Measurements from ENCODE around the gene GLMN. TPM values are rescaled to one million over a fixed set of nuclear protein-coding genes. Genes with fewer than 3 reads are reported as not detected.
"Not testable (repeated sequence)": the region's sequence is repeated elsewhere in the genome, so short reads cannot be mapped to it uniquely, and the experiment has no call there.

GLMN gene
- total and polyA plus RNA-seq, 2 donors = 17.9 to 33.2 TPM

- WGBS = 99% methylated on average over 3 of the region's 3 CpGs
- Histone ChIP-seq H3K36me3 (ENCODE audit: control insufficient read depth in 2 of 2, insufficient read depth in 2 of 2, low read length in 1 of 2) (peaks cover 31 to 52% of the 10 kb centered on the region in 2 donors), H3K4me1 (ENCODE audit: control insufficient read depth in 2 of 2, insufficient read depth in 2 of 2, low read length in 2 of 2) (no peaks in the 10 kb centered on the region), H3K9me3 (ENCODE audit: control insufficient read depth in 2 of 2, insufficient read depth in 1 of 2, low read length in 1 of 2) (no peaks in the 10 kb centered on the region), H3K27me3 (ENCODE audit: control insufficient read depth in 2 of 2, insufficient read depth in 1 of 2, low read length in 1 of 2) (no peaks in the 10 kb centered on the region), H3K4me3 (ENCODE audit: low read length in 2 of 2) (no peak overlapping the region), H3K27ac (ENCODE audit: low read depth in 1 of 2, low read length in 1 of 2) (no peak overlapping the region)
- no peak for DNase-seq (ENCODE audit: low read depth in 6 of 9, low spot score in 9 of 9)
Observed at GRCh38 chr1:92276082-92276481, 22.7 kb downstream of the GLMN start.

- Histone ChIP-seq H3K36me3 (ENCODE audit: control insufficient read depth in 2 of 2, insufficient read depth in 2 of 2, low read length in 1 of 2) (peaks cover 28 to 59% of the 10 kb centered on the region in 2 donors), H3K27ac (ENCODE audit: low read depth in 1 of 2, low read length in 1 of 2) (no peak overlapping the region)
Observed at GRCh38 chr1:92274939-92275338, 23.8 kb downstream of the GLMN start.

DNA sequence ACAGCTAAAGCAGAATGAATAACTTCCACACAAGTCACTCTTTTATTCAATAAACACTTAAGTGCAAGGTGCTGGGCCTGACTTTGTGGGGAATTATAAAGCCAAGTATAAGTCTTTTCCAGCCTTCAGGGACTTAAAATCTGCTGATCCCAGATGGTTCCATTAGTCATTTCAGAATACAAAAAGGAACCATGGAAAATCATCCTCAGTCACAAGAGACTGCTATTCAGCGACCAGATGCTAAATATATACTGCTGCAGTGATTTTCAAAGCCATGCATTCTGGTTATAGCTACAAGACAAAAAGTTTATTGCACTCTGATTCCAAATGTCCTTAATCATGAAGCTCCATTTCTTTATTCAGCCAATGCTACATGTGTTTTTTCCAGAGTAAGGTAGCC lies 25.7 kb downstream of the GLMN start:
- Histone ChIP-seq H3K27me3 (ENCODE audit: control insufficient read depth in 2 of 2, insufficient read depth in 1 of 2, low read length in 1 of 2) (no peaks in the 10 kb centered on the region), H3K9me3 (ENCODE audit: control insufficient read depth in 2 of 2, insufficient read depth in 1 of 2, low read length in 1 of 2) (no peaks in the 10 kb centered on the region), H3K27ac (ENCODE audit: low read depth in 1 of 2, low read length in 1 of 2) (no peak overlapping the region), H3K36me3 (ENCODE audit: control insufficient read depth in 2 of 2, insufficient read depth in 2 of 2, low read length in 1 of 2) (peaks cover 15 to 66% of the 10 kb centered on the region in 2 donors), H3K4me1 (ENCODE audit: control insufficient read depth in 2 of 2, insufficient read depth in 2 of 2, low read length in 2 of 2) (no peaks in the 10 kb centered on the region), H3K4me3 (ENCODE audit: low read length in 2 of 2) (no peak overlapping the region)
- 97% methylated on average over 1 of the region's 1 CpG for WGBS
- no peak for DNase-seq (ENCODE audit: low read depth in 6 of 9, low spot score in 9 of 9)

More at GRCh38 chr1:92274939-92275338, 23.8 kb downstream of the GLMN start:
- H3K4me1 ChIP-seq (ENCODE audit: control insufficient read depth in 2 of 2, insufficient read depth in 2 of 2, low read length in 2 of 2) = no peaks in the 10 kb centered on the region
- H3K9me3 ChIP-seq (ENCODE audit: control insufficient read depth in 2 of 2, insufficient read depth in 1 of 2, low read length in 1 of 2) = no peaks in the 10 kb centered on the region
- H3K4me3 ChIP-seq (ENCODE audit: low read length in 2 of 2) = no peak overlapping the region
- WGBS = 90% methylated on average over 1 of the region's 1 CpG
- DNase-seq (ENCODE audit: low read depth in 6 of 9, low spot score in 9 of 9) = no peak
- no peaks in the 10 kb centered on the region for H3K27me3 ChIP-seq (ENCODE audit: control insufficient read depth in 2 of 2, insufficient read depth in 1 of 2, low read length in 1 of 2)

DNA sequence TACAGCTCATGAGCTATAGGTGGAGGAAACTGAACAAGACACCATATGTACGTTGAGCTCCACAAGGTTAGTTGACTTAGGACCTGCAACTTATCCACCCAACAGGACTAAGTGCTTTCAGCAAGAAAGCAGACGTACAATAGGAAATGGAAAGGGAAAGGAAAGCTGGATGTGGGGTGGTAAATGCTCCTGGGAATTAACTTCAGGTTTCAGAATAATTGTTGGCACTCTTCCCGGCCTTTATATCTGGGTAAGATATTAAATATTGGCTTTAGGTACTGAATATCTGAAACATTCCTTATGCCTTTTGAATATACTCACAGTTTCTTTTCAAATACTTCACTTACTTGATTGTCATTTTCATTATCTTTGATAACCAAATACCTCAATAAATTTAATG lies 36.3 kb downstream of the GLMN start:
- H3K36me3 ChIP-seq (ENCODE audit: control insufficient read depth in 2 of 2, insufficient read depth in 2 of 2, low read length in 1 of 2) = peaks cover 8 to 42% of the 10 kb centered on the region in 2 donors
- no peaks in the 10 kb centered on the region for H3K27me3 ChIP-seq (ENCODE audit: control insufficient read depth in 2 of 2, insufficient read depth in 1 of 2, low read length in 1 of 2)
- no peaks in the 10 kb centered on the region for H3K9me3 ChIP-seq (ENCODE audit: control insufficient read depth in 2 of 2, insufficient read depth in 1 of 2, low read length in 1 of 2)
- H3K4me3 ChIP-seq (ENCODE audit: low read length in 2 of 2) = no peak overlapping the region
- no peak for DNase-seq (ENCODE audit: low read depth in 6 of 9, low spot score in 9 of 9)
- no peak overlapping the region for H3K27ac ChIP-seq (ENCODE audit: low read depth in 1 of 2, low read length in 1 of 2)
- WGBS = 96% methylated on average over 3 of the region's 3 CpGs
- H3K4me1 ChIP-seq (ENCODE audit: control insufficient read depth in 2 of 2, insufficient read depth in 2 of 2, low read length in 2 of 2) = no peaks in the 10 kb centered on the region

DNA sequence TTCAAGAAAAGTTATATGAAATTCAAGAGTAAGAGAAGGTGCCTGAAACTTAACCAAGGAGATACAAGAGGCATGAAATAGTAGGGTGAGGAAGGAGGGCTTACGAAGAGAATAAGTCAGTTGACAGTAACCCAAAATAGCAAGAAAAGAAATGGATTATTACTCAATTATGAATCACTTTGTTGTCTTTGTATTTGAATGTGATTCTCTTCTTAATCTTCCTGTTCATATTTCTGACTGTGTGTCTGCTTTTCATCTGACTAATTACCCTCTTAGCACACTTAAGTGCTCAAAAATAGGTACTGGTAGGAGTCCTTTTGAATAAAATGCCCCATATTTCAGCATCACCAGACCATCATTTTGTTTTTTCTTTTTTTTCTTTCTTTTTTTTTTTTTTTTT lies 39.4 kb downstream of the GLMN start:
- H3K4me1 ChIP-seq (ENCODE audit: control insufficient read depth in 2 of 2, insufficient read depth in 2 of 2, low read length in 2 of 2) = no peaks in the 10 kb centered on the region
- 95% methylated on average over 1 of the region's 1 CpG for WGBS
- peaks cover 9 to 35% of the 10 kb centered on the region in 2 donors for H3K36me3 ChIP-seq (ENCODE audit: control insufficient read depth in 2 of 2, insufficient read depth in 2 of 2, low read length in 1 of 2)
- no peak overlapping the region for H3K4me3 ChIP-seq (ENCODE audit: low read length in 2 of 2)
- no peaks in the 10 kb centered on the region for H3K27me3 ChIP-seq (ENCODE audit: control insufficient read depth in 2 of 2, insufficient read depth in 1 of 2, low read length in 1 of 2)
- H3K9me3 ChIP-seq (ENCODE audit: control insufficient read depth in 2 of 2, insufficient read depth in 1 of 2, low read length in 1 of 2) = no peaks in the 10 kb centered on the region
- DNase-seq (ENCODE audit: low read depth in 6 of 9, low spot score in 9 of 9) = no peak
- no peak overlapping the region for H3K27ac ChIP-seq (ENCODE audit: low read depth in 1 of 2, low read length in 1 of 2)

DNA sequence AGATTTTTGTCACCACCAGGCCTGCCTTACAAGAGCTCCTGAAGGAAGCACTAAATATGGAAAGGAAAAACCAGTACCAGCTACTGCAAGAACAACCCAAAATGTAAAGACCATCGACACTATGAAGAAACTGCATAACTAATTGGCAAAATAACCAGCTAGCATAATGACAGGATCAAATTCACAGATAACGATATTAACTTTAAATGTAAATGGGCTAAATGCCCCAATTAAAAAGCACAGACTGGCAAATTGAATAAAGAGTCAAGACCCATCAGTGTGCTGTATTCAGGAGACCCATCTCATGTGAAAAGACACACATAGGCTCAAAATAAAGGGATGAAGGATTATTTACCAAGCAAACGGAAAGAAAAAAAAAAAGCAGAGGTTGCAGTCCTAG lies 44.1 kb downstream of the GLMN start:
- not testable (repeated sequence) for H3K4me1 ChIP-seq (ENCODE audit: control insufficient read depth in 2 of 2, insufficient read depth in 2 of 2, low read length in 2 of 2); H3K27me3 ChIP-seq (ENCODE audit: control insufficient read depth in 2 of 2, insufficient read depth in 1 of 2, low read length in 1 of 2); DNase-seq (ENCODE audit: low read depth in 6 of 9, low spot score in 9 of 9); H3K27ac ChIP-seq (ENCODE audit: low read depth in 1 of 2, low read length in 1 of 2); H3K4me3 ChIP-seq (ENCODE audit: low read length in 2 of 2); H3K9me3 ChIP-seq (ENCODE audit: control insufficient read depth in 2 of 2, insufficient read depth in 1 of 2, low read length in 1 of 2)
- H3K36me3 ChIP-seq (ENCODE audit: control insufficient read depth in 2 of 2, insufficient read depth in 2 of 2, low read length in 1 of 2) = peaks cover 12 to 17% of the 10 kb centered on the region in 2 donors
- 80% methylated on average over 3 of the region's 3 CpGs for WGBS

- no peaks in the 10 kb centered on the region for H3K9me3 ChIP-seq (ENCODE audit: control insufficient read depth in 2 of 2, insufficient read depth in 1 of 2, low read length in 1 of 2)
- H3K4me1 ChIP-seq (ENCODE audit: control insufficient read depth in 2 of 2, insufficient read depth in 2 of 2, low read length in 2 of 2) = no peaks in the 10 kb centered on the region
- no peaks in the 10 kb centered on the region for H3K27me3 ChIP-seq (ENCODE audit: control insufficient read depth in 2 of 2, insufficient read depth in 1 of 2, low read length in 1 of 2)
- no peak overlapping the region for H3K27ac ChIP-seq (ENCODE audit: low read depth in 1 of 2, low read length in 1 of 2)
- WGBS = 95% methylated on average over 1 of the region's 1 CpG
- no peak for DNase-seq (ENCODE audit: low read depth in 6 of 9, low spot score in 9 of 9)
- H3K4me3 ChIP-seq (ENCODE audit: low read length in 2 of 2) = no peak overlapping the region
- H3K36me3 ChIP-seq (ENCODE audit: control insufficient read depth in 2 of 2, insufficient read depth in 2 of 2, low read length in 1 of 2) = peaks cover 5 to 9% of the 10 kb centered on the region in 2 donors
Observed at GRCh38 chr1:92244376-92244775, 54.4 kb downstream of the GLMN start.

DNA sequence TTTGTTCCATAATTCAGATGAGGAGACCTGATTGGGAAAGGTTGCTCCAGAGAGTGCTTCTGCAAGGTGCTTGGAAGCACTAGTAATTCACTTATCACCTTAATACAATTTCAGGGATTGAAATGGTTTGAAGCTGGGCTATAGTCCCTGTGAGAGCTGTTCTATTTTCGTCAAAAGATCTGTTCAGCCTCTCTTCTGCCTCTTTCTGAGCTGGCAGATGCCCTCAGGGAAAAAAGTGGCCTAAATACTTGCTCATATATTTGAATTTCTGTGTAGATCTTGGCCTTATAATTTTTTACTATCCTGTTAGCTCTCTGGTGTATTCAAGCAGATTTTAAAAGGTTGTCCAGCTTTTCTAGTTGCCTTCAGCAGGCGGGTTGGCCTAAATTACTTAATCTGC lies 58.8 kb downstream of the GLMN start:
- no peaks in the 10 kb centered on the region for H3K4me1 ChIP-seq (ENCODE audit: control insufficient read depth in 2 of 2, insufficient read depth in 2 of 2, low read length in 2 of 2)
- H3K36me3 ChIP-seq (ENCODE audit: control insufficient read depth in 2 of 2, insufficient read depth in 2 of 2, low read length in 1 of 2) = no peaks in the 10 kb centered on the region
- no peak overlapping the region for H3K27ac ChIP-seq (ENCODE audit: low read depth in 1 of 2, low read length in 1 of 2)
- no peak overlapping the region for H3K4me3 ChIP-seq (ENCODE audit: low read length in 2 of 2)
- 96% methylated on average over 2 of the region's 2 CpGs for WGBS
- H3K9me3 ChIP-seq (ENCODE audit: control insufficient read depth in 2 of 2, insufficient read depth in 1 of 2, low read length in 1 of 2) = no peaks in the 10 kb centered on the region
- H3K27me3 ChIP-seq (ENCODE audit: control insufficient read depth in 2 of 2, insufficient read depth in 1 of 2, low read length in 1 of 2) = no peaks in the 10 kb centered on the region
- DNase-seq (ENCODE audit: low read depth in 6 of 9, low spot score in 9 of 9) = no peak

DNA sequence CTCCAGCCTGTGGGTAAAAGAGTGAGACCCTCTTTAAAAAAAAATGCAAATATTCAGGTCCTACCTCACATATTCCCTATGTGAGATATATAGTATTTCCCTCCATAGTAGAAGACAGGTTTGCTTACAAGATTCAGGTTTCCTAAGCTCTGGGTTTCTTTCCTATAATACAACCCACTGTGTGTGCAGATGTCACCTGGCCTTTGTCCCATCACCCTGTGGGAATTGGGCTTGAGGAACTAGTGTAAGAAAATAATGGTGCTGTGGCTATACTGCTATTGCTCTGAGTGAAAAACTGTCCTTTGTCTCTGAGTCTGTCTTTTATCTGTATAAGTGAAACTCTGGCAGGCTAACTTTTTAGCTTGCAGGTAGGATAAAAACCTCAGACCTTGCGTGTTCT lies 68.1 kb downstream of the GLMN start:
- Histone ChIP-seq H3K27me3 (ENCODE audit: control insufficient read depth in 2 of 2, insufficient read depth in 1 of 2, low read length in 1 of 2) (no peaks in the 10 kb centered on the region), H3K27ac (ENCODE audit: low read depth in 1 of 2, low read length in 1 of 2) (no peak overlapping the region), H3K9me3 (ENCODE audit: control insufficient read depth in 2 of 2, insufficient read depth in 1 of 2, low read length in 1 of 2) (no peaks in the 10 kb centered on the region), H3K4me1 (ENCODE audit: control insufficient read depth in 2 of 2, insufficient read depth in 2 of 2, low read length in 2 of 2) (no peaks in the 10 kb centered on the region), H3K4me3 (ENCODE audit: low read length in 2 of 2) (no peak overlapping the region), H3K36me3 (ENCODE audit: control insufficient read depth in 2 of 2, insufficient read depth in 2 of 2, low read length in 1 of 2) (no peaks in the 10 kb centered on the region)
- no peak for DNase-seq (ENCODE audit: low read depth in 6 of 9, low spot score in 9 of 9)
- 97% methylated on average over 1 of the region's 1 CpG for WGBS

GRCh38 chr1:92228401-92228800 lies 70.4 kb downstream of the GLMN start:
- WGBS = 95% methylated on average over 3 of the region's 3 CpGs
- Histone ChIP-seq H3K27ac (ENCODE audit: low read depth in 1 of 2, low read length in 1 of 2) (no peak overlapping the region), H3K27me3 (ENCODE audit: control insufficient read depth in 2 of 2, insufficient read depth in 1 of 2, low read length in 1 of 2) (no peaks in the 10 kb centered on the region), H3K36me3 (ENCODE audit: control insufficient read depth in 2 of 2, insufficient read depth in 2 of 2, low read length in 1 of 2) (no peaks in the 10 kb centered on the region), H3K4me1 (ENCODE audit: control insufficient read depth in 2 of 2, insufficient read depth in 2 of 2, low read length in 2 of 2) (no peaks in the 10 kb centered on the region), H3K9me3 (ENCODE audit: control insufficient read depth in 2 of 2, insufficient read depth in 1 of 2, low read length in 1 of 2) (no peaks in the 10 kb centered on the region), H3K4me3 (ENCODE audit: low read length in 2 of 2) (no peak overlapping the region)
- no peak for DNase-seq (ENCODE audit: low read depth in 6 of 9, low spot score in 9 of 9)
